M059J (cell line): ENCODE measurements around the gene NFKB2. TPM values are rescaled to one million over a fixed set of nuclear protein-coding genes. Genes with fewer than 3 reads are reported as not detected.

Experiments used
- DNase-seq: peaks from one replicate; pipeline ENCODE4 v3.0.0-alpha.2; 2012; ENCODE audit warnings: low read depth
- total RNA-seq: library from RNA; depleted of rRNA; stranded (reverse); fragments of >200 nt; shearing (Covaris generic); gene quantifications from 2 replicates; pipeline ENCODE4 v1.2.3, GENCODE V29; 2014; rRNA removed

The NFKB2 gene
- 9.1 and 20.7 TPM in 2 replicates for total RNA-seq

DNA sequence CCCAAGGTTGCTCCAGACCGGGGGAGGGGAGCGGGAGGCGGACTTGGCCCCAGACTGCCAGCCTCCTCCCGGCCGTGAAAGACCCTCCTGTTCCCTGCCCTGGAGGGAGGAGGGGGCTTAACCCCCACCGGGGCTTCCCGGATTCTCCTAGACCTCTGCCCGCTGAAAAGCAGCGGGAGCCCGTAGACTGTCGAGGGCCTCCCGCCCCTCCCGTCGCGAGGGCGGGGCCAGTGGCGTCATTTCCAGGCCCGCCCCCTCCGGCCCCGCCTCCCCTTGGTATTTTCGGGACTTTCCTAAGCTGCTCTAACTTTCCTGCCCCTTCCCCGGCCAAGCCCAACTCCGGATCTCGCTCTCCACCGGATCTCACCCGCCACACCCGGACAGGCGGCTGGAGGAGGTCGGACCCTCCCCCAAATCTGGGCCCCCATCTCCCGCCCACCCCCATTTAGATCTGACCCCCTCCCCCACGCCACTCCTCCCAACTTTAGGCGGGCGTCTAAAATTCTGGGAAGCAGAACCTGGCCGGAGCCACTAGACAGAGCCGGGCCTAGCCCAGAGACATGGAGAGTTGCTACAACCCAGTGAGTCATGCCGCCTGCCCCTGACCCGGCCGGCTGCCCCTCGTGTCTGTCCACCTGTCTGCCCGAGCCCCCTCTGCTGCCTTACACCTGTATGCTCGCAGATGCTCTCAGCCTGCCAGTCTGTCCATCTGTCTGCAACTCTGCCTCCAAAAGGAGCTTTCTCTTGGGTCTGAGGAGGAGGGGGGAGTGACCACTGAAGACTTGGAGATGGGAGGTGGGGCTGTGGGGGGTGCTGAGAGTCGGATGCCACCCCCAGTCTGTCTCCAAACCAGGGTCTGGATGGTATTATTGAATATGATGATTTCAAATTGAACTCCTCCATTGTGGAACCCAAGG lies at the start of gene NFKB2:
NFKB2 (plus strand) TSS at position 306 of the 917 bp plus-strand sequence; CDS start at position 561, 255 bp downstream.
- DNase-seq, result peak; percentile 85

DNA sequence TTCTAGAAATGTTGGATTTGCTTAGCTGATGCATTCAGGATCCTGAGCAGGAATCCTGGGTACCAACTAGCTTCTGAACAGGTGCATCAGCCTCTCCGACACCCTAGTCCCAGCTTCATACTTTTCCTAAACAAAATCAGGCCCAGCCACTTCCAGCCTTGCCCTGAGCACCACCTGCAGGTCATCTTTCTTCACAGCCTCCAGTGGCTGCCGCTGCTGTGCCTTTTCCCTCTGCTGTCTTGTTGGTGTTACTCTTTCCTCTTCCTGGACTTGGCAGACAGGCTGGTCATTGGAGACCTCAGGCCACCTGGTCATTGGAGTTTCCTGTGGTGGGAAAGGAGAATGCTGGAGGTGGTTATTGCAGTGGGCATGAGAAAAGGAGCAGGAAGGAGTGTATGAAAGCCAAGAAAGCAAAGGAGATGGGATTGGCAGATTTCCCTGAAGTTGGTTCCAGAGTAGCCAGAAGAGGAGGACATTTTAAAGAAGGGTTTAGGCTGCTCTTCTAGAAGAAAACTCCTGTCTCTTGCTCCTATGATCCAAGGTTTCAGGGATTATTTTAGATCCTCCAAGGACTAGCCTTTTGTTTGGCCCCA lies 48.2 kb upstream of the NFKB2 start:
- peak; percentile 47 for DNase-seq

DNA sequence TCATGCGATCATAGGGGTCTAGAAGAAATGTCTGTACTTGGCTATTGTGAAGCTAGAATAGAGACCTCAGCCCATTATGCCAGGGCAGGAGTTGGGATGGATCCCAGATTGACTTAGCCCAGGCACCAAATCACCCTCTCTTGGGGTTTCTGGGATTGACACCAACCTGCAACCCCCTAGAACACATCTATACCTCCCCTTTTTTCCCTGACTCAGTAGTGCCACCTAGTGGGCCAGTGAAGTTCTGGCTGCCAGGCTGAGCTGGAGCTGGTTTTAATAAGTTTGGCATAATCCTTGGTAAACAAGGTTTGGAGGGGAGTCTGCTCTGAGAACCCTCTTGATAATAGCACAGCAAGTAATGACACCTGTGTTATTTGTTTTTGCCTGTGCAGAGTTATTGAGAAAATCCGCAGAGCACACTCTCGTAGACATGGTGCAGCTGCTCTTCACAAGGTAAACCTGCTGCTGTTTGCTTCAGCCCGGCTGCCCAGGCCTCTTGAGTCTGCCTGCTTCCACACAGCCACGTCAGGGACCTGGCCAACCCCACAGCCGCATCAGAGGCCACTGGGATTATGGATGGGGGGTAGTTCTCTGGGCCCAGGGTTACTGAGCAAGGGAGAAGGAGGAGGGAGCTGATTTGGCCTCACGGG lies 43.3 kb upstream of the NFKB2 start:
- peak; percentile 60 for DNase-seq

DNA sequence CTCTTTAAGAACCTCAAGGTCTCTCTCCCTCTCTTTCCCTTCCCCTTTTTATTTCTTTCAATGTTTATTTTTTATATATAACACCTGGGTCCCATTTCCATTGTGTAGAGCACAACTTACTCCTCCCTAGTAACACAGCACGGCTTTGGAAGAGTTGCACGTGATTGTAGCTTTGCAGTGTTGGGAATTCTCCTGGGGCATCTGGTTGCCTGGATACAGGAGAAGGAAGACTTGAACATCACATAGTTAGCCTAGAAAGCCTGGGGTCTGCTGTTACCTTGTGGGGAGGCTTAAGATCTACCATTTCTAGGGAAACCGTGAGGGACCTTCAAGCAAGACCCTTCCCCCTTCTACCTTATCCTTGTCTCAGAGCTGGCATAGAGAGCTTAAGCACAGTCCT lies 41.1 kb upstream of the NFKB2 start:
- no peak for DNase-seq

DNA sequence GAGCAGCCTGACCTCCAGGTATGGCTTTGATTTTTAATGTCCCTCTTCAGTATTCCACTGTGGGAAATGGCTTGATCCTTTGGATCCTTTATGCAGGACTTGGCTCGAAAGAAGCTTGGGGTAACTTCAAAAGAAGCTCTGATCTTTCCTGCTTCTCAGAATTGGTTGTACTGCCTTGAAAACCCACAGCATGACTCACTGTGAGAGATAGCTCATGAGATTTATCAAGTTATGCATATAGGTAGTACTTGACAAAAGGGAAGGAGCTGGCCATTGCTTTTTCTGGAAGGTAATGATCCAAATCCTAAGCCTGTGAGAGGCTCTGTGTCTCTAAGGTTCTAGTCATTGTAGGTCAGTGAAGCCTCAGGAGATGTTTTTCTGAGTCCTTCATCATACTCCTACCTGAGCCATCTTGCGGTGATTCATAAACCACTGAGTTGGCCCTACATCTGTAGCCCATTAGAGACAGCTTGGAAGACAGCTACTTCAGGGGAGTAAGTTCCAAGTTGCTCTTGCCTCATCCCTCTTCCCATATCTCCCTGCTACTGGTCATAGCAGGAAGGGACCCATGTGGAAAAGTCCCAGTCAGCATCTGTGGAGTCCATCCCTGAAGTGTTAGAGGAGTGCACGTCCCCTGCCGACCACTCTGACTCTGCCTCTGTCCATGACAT lies 36.7 kb upstream of the NFKB2 start:
- DNase-seq, result no peak

DNA sequence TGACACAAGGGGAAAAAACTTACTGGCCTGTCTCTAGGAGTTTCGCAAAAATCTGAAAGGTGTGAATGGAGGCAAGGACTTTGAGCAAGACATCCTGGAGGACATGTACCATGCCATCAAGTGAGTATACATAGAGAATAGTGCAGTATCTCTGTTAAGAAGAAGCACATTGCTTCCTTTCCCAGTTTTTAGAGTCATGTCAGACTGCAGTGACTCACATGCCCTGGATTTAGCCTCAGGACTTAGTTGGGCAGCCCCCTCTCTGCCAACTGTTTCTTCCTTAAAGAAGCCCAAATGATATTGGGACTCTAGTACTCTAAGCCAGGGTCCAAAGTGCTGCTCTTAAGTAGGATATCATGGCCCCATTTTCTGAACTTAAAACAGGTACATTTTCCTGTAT lies 28.1 kb upstream of the NFKB2 start:
- DNase-seq, result peak; percentile 53

DNA sequence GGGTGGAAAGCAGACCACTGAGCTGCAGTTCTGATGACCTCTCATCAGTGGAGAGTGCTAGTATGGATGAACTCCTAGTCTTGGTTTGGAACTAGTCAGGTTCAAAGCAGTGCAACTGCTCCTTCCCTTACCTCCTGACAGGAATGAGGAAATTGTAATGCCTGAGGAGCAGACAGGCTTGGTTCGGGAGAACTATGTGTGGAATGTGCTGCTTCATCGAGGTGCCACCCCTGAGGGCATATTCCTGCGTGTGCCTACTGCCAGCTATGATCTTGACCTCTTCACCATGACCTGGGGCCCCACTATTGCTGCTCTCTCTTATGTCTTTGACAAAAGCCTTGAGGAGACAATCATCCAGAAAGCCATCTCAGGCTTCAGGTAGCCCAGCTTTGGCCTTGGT lies 27.4 kb upstream of the NFKB2 start:
- peak; percentile 73 for DNase-seq

DNA sequence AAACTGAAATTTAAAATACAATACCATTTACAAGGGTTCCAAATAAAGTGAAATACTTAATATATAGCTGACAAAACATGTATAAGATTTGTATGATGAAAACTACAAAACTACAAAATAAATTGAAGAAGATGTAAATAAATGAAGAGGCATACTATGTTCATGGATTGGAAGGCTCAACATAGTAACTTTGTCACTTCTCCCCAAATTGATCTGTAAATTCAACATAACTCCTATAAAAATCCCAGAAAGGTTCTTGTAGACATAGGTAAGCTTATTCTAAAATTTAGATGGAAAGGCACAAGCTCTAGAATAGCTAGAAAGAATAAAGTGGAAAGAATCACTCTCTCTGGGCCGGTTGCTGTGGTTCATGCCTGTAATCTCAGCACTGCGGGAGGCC lies 24.2 kb upstream of the NFKB2 start:
- DNase-seq, result no peak

DNA sequence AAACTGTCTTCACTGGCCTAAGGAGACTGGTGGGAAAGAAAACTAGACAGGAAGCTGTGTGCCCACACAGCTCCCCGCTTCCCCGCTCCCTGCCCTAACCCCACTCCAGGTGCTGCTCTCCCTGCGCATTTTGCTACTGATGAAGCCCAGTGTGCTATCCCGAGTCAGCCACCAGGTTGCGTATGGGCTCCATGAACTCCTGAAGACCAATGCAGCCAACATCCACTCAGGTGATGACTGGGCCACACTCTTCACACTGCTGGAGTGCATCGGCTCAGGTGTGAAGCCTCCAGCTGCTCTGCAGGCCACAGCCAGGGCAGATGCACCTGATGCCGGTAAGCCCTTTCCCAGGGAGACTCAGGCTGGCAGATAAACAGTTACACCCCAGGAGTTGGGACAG lies 20.3 kb upstream of the NFKB2 start:
- DNase-seq, result no peak

DNA sequence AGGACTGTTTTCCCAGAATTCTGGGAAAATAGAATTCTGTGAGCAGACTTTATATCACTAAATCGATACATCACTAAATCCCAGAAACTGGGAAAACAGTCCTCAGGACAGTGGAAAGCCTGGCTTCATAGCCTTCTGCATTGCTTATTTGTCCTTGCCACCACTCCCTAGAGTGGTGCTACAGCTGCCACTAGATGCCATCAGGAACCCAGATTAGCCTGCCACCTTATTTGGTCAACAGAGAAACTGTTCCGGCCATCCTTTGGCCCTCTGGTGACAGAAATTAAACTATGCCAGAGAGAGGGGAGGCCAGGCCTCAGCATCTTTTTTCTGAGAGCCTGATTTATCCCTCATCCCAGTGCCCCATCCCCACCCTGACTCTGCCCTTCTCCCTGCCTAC lies 19.6 kb upstream of the NFKB2 start:
- DNase-seq, result no peak

DNA sequence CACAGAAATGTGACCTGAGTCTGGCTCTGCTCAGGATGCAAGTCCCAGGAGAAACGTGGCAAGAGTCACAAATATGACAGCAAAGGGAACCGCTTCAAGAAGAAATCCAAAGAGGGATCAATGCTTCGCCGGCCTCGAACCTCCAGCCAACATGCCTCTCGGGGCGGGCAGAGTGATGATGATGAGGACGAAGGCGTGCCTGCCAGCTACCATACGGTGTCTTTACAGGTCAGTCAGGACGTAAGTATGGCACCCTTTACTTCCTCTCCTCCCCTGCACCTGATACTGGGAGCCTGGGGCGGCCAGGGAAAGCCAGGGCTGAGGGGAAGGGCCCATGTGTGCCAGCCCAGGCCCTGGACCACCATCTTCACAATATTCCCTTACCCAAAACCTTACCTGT lies 18.6 kb upstream of the NFKB2 start:
- DNase-seq, result no peak

DNA sequence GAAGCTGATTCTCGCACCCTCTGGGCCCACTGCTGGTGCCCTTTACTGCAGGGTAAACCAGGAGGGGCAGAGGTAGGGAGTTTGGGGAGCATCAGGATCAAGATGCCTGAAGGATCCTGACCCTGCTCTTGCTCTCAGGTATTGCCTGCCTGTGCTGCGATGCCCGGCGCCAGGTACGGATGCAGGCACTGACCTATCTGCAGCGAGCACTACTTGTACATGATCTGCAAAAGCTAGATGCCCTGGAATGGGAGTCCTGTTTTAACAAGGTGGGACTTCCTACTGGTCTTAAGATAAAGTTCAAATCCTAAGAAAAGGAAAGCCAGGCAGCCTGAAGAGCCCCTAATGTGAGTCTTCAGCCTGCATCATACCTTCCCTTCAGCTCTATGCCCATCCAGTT lies 16.1 kb upstream of the NFKB2 start:
- no peak for DNase-seq

DNA sequence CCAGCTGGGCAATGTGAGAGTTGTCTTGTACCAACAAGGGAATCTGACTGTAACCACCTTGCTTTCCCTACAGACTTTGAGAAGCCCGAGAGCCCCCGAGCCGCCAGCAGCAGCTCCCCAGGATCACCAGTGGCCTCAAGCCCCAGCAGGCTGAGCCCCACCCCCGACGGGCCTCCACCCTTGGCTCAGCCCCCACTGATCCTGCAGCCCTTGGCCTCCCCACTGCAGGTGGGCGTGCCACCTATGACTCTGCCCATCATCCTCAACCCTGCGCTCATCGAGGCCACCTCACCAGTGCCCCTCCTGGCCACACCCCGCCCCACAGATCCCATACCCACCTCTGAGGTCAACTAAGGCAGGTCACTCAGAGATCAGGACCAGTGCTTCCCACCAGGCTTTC lies 13.5 kb upstream of the NFKB2 start:
- no peak for DNase-seq

DNA sequence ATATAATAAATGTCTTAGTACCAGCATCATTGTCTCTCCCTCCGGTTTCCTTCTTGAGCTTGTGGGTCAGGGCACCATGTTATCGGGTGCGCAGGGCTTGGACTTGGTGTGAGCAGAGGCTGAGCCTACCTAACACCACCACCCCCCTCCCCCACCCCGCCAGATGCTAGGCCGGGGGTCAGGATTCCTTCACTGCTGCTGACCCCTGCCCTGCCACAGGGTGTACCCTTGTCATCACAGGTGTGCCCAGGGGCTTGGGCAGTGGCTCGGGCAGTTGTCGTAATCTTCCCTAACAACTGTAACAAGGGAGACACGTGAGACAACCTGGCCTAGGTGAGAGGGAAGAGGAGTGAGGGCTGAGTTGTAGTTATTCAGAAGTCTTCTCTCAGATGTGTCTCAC lies 12.6 kb upstream of the NFKB2 start:
- no peak for DNase-seq

DNA sequence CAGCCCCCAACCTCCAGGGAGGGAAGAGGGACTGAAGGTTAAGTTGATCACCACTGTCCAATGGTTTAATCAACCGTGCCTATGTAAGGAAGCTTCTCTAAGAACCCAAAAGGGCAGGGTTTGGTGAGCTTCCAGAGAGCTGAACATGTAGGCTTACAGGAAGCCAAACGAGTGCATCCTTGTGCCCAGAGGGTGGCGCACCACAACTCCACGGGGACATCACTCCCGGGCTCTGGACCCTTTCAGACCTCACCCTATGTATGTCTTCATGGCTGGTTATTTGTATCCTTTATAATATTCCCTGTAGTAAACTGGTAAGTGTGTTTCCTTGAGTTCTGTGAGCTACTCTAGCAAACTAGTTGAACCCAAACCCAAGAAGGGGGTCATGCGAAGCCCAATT lies 11.5 kb upstream of the NFKB2 start:
- peak; percentile 32 for DNase-seq

DNA sequence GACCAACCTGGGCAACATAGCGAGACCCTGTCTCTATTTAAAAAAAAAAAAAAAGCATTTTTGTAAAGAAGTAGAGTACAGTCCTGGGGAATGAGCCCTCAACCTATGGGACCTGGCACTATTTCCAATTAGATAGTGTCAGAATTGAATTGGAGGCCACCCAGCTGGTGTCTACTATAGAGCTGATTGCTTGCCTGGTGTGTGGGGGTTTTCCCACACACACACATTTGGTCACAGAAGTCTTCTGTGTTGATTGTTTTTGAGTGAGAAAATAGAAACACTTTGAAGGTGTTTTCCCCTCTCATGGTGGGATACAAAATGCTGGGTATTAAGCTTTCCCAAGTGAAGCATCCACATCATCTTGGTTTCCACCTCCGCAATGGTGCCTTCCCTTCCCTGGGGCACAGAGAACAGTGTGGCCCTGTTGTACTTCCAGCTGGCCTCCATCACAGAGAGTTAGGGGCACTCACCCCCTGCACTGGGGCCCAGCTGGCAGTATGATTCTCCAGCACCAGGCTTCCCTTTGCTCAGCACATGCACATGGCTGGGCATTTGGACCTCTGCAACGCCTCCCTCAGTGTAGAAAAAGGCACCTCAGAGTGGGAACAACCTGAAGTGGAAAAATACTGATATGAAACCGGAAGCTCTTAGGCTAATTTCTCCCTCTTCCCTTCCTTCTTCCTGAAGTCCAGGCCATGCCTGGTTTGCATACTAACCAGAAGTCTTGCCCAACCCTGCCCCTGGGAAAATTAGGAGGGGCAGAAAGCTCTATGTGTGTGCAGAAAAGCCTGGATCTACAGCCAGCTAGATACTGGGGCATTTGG lies 10.7 kb upstream of the NFKB2 start:
- DNase-seq, result peak; percentile 31

DNA sequence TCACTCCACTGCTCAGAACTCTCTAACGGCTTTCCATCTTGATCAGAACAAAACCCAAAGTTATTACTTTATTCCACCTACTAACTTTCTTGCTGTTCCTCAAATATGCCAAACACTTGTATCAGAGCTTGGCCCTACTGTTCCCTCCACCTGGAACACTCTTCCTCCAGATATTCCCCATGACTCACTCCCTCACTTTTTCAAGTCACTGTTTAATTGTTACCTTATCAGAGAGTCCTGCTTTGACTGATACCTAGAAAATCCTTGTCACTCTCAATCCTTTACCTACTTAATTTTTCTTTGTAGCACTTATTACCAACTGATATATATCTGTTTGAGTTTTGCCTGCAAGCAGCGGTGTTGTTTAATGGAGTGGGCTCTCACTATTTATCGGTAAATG lies 5.6 kb upstream of the NFKB2 start:
- no peak for DNase-seq

DNA sequence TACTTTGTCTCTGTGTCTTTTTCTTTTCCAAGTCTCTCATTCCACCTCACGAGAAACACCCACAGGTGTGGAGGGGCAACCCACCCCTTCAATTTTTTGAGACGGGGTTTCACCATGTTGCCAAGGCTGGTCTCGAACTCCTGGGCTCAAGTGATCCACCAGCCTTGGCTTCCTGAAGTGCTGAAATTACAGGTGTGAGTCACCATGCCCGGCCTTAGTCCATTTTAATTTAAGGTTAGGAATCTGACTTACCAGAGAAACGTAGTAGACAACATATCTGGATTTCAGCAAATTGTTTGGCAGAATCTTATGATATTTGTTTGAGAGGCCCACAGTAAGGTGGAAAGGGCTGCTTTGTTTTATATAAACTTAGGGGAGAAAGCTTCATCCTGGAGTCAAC lies 3.2 kb upstream of the NFKB2 start:
- DNase-seq, result no peak

DNA sequence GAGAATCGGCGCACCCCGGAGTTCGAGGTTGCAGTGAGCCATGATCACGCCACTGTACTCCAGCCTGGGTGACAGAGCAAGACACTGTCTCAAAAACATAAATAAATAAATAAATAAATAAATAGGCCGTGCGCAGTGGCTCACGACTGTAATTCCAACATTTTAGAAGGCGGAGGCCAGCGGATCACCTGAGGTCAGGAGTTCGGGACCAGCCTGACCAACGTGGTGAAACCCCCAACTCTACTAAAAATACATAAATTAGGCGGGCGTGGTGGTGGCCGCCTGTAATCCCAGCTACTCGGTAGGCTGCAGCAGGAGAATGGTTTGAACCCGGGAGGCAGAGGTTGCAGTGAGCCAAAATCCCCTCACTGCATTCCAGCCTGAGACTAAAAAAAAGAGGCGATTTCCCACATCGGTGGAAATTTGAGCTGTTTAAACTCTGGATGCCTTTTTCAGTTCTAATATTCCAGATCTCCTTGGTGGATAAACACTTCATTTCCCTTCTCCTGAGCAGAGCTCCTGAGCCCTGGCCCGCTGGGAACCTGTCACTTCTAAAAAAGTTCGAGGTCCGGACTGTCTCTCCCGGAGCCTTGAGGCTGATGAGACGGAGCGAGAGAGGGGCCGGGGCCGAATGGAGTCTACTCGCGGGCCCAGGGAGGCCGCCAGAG lies 2.0 kb upstream of the NFKB2 start:
- DNase-seq, result no peak

DNA sequence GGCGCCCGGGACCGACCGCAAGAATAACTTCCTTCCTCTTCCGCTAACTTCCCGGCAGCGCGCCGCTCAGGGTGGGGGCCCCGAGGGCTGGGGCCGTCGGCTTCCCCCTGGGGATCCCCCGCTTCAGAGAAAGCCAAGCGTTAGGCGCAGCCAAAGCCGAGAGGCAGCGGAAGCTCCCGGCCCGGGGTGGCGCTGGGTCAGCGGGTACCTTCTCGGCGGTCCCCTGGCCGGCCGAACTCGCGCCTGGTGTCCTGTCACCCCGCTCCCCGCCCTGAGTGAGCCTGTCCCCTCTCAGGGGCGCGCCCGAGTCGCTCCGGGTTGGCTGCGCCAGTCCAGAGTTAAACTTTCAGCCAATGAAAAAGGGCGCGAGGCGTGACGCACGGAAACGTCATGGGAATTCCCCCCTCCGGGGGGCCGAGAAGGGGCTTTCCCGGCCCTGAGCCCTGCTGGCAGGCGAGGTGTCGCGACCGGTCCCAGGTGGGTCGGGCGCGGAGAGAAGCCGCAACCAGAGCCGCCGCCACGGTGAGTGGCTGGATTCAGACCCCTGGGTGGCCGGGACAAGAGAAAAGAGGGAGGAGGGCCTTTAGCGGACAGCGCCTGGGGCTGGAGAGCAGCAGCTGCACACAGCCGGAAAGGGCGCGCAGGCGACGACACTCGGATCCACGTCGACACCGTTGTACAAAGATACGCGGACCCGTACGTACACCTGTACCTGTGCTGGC lies 1.3 kb upstream of the NFKB2 start:
- DNase-seq, result peak; percentile 94
